ENCODE results near the gene ZNF649.
"Not testable (repeated sequence)": the region's sequence is repeated elsewhere in the genome, so short reads cannot be mapped to it uniquely, and the experiment has no call there.

ZNF649 gene

DNA sequence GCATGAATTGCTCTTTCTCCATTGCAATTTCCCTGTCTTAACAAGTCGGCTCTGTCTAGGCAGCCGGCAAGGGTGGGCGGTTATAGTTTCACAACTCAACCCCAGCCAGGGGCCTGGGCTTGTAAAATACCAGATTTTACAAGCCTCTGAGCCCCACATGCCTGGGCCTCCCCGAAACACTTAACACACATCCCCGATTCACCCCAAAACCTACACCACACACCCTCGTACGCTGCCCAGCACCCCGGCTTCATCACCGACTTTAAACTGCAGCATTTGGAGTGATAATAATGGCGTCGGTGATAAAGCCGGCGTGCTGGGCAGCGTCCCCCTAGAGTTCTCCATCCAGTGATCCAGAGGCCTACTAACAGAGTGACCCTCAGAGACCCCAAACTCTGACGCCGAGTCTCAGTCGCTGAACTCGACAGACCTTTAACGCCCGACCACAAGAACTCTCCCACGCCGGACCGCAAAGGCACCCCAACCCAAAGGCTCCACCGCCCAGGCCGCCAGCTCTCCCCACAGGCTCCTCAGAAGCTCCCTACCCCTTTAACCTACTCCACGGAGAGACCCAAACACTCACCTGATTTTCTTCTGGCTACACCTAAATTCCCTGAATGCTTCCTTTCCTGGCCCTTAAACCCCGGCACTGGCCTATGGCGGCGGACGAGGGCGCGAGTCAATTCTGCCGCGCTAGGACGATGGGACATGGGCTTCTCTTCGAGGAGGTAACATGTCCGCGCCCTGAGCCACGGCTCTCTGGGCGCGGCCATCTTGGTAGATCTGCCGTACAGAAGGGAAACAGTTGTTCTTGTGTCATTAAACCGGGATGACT, at the start of gene ZNF649:
Gene ZNF649 (minus strand): TSS at position 687 of the 835 bp plus-strand sequence. CDS start 4,910 bp downstream, outside the sequence.
- peak; percentile 69 for DNase-seq

DNA sequence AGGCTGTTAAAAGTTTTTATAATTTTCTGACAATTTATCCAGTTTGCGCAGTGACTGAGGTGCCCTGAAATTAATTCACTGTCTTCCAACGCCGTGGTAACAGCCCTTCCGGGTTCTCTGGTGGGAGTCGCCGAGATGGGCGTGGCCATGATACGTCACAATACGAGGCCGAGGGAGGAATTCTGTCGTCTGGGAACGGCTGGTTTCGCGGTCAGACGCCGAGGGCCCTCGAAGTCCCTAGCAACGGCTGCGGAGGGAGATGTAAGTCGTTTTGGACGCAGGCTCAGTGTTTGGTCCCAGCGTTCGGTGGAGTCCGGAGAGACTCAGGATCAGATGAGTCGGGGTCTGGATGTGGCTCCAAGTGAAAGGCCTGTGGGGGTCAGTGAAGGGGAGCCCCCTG, 44.2 kb upstream of the ZNF649 start:
- DNase-seq = no peak

DNA sequence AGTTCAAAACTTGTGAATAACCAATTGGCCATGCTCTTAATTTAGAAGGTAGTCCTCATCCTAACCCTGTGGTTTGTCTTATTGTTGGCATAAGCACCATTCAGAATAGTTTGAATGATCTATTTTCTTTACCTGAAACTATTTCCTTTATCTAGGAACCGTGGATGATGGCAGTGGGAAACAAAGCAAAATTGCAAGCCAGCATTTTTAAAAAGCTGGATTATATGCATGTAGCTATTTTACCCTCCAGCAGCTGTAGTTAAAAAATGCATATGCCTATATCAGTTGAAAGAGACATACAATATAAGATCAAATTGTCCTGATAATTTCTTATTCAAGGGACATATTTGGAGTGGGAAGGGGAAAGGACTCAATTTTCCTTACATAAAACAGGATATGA, 41.8 kb upstream of the ZNF649 start:
- DNase-seq = no peak

- DNase-seq = no peak
Measured at GRCh38 chr19:51944798-51945552, 40.2 kb upstream of the ZNF649 start.

GRCh38 chr19:51938936-51939335, 34.1 kb upstream of the ZNF649 start:
- DNase-seq = no peak

GRCh38 chr19:51931921-51932320, 27.1 kb upstream of the ZNF649 start:
- DNase-seq = no peak

DNA sequence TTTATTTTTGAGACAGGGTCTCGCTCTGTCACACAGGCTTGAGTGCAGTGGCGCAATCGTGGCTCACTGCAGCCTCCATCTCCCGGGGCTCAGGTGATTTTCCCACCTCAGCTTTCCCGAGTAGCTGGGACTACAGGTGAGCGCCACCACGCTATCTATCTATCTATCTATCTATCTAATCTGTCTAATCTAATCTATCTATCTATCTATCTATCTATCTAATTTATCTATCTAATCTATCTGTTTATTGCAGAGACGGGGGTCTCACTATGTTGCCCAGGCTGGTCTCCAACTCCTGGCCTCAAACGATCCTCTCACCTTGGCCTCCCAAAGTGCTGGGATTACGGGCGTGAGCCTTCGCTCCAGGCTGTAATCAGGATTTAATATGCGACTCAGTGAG, 23.0 kb upstream of the ZNF649 start:
- DNase-seq = no peak

- peak; percentile 87 for DNase-seq
Measured at GRCh38 chr19:51926784-51927741, 22.2 kb upstream of the ZNF649 start, which contains the start of gene ZNF613. Gene ZNF613, plus strand, starts transcription at chr19:51927472. Its CDS starts 8,749 bp downstream, at chr19:51936221.

DNA sequence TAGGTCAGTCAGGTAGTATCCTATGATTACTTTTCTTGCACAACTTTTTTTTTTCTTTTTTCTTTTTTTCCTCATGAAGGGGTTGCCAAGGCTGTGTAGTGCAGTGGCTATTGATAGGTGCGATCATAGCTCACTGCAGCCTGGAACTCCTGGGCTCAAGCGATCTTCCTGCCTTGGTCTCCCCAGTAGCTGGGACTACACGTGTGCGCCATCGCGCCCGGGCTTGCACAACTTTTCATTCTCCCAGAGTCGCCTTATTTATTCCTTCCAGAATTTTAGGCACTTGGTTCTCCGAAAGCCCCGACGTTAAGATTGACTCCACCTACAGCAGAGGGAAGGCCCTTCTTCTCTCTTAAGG, 21.6 kb upstream of the ZNF649 start:
- DNase-seq = no peak

- DNase-seq = no peak
Measured at GRCh38 chr19:51921949-51922348, 17.1 kb upstream of the ZNF649 start.

- DNase-seq = no peak
Measured at GRCh38 chr19:51919606-51920005, 14.8 kb upstream of the ZNF649 start.

GRCh38 chr19:51916167-51916566, 11.3 kb upstream of the ZNF649 start:
- DNase-seq = no peak

GRCh38 chr19:51915324-51915867, 10.6 kb upstream of the ZNF649 start:
- DNase-seq = no peak

DNA sequence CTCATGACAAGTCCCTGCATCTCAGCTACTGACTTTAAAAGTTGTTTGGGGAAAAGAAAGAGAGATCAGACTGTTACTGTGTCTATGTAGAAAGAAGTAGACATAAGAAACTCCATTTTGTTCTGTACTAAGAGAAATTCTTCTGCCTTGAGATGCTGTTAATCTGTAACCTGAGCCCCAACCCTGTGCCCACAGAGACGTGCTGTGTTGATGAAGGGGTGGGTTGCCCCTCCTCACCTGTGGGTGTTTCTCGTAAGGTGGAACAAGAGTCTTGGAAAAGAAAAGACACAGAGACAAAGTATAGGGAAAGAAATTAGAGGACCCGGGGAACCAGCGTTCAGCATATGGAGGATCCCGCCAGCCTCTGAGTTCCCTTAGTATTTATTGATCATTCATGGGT, 3.2 kb upstream of the ZNF649 start:
- DNase-seq = not testable (repeated sequence)

DNA sequence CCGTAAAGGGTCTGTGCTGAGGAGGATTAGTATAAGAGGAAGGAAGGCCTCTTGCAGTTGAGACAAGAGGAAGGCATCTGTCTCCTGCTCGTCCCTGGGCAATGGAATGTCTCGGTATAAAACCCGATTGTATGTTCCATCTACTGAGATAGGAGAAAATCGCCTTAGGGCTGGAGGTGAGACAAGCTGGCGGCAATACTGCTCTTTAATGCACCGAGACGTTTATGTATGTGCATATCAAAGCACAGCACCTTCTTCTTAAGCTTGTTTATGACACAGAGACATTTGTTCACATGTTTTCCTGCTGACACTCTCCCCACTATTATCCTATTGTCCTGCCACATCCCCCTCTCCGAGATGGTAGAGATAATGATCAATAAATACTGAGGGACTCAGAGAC, 1.3 kb upstream of the ZNF649 start:
- DNase-seq = not testable (repeated sequence)

DNA sequence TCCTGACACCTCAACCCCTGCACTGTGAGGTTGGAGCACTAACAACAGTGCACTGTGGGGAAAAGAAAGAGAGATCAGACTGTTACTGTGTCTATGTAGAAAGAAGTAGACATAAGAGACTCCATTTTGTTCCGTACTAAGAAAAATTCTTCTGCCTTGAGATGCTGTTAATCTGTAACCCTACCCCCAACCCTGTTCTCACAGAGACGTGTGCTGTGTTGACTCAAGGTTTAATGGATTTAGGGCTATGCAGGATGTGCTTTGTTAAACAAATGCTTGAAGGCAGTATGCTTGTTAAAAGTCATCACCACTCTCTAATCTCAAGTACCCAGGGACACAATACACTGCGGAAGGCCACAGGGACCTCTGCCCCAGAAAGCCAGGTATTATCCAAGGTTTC, 822 bp upstream of the ZNF649 start:
- not testable (repeated sequence) for DNase-seq

DNA sequence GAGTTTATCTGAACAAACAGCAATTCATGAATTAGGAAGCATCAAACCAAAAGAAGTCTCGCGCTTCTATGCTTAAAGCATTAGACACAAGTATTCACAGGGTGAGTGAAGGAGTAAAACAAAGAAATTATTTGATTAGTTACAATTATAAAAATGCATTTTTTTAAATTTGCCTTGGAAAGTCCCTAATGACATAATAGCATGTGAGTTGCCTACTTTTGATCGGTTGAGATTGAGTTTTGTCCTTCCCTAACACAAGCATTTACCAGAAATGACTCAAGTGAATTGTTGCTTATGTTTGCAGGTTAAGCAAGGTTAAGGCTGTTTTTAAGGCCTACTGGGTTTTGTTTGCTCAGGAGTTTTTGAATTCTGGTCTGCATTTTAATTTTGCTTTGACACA, 389 bp upstream of the ZNF649 start:
- no peak for DNase-seq

DNA sequence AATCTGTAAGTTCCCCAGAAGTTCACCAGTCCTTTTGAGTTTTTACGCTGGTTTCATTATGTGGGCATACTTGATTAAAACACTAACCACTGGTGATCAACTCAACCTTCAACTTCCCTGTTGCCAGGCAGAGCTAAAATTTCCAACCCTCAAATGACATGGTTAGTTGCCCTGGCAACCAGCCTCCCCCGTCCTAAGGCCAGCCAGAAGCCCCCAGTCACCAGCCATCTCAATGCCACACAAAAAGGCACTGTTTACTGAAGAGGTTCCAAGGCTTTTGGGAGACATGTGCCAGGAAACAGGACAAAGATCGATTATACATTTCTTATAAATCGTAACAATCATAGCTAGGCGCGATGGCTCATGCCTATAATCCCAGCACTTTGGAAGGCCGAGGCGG, 1.6 kb downstream of the ZNF649 start:
- no peak for DNase-seq

- DNase-seq = no peak
Measured at GRCh38 chr19:51901860-51902259, 3.0 kb downstream of the ZNF649 start.

- no peak for DNase-seq
Measured at GRCh38 chr19:51891193-51891747, 13.5 kb downstream of the ZNF649 start.

GRCh38 chr19:51889934-51890333, 14.9 kb downstream of the ZNF649 start:
- DNase-seq = no peak

Data from GDM1 (cell line).